ENCODE measurements around the gene MSGN1.

The MSGN1 gene

DNA sequence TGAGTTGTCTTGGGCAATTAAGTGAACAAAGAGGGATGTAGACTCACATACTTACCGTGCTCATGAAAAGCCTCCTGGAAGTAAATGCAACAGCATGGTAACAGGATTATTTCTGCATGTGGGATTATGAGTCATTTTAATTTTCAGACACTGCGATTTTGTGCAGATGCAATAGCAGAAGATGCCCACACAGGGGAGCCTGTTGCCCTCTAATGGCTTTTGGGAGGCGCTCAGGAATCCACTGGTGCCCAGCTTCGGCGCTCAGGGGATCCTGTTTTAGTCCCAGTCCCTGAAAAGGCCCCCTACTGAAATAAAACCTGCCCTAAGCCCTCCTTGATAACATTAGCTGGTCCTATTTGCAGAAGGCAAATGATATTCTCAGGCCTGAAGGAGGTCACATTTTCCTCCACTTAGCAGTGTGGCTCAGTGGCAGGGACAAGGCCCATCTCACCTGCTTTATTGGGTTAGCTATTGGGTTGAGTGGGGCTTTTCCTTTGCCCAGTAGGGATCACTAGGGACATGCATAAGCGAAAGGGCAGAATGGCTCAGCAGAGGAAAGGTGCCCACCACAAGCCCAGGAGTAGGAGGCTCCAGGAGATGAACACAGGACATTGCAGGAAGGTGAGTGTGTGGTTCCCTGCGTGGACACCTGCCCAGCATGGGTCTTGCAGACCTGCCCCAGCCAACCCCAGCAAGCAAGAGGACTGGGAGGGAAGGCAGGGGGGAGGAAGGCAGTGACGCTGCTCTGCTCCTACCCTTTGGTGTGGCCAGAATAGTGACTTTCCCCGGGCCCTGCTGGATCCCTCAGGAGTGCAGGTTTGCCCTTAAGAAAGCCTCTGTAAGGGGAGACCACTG, 35.7 kb downstream of the MSGN1 start:
- no peaks in the 10 kb centered on the region for H4K20me1 ChIP-seq (ENCODE audit: low read depth, low read length)
- H3K79me2 ChIP-seq (ENCODE audit: insufficient read depth, low read length): no peaks in the 10 kb centered on the region
- H3K27me3 ChIP-seq (ENCODE audit: low read length): no peaks in the 10 kb centered on the region
- no peaks in the 10 kb centered on the region for H3K9me3 ChIP-seq (ENCODE audit: insufficient read depth, low read length)
- no peaks in the 10 kb centered on the region for H3K9me2 ChIP-seq (replicated peaks; ENCODE audit: insufficient read depth, low read length)
- H2AFZ ChIP-seq (ENCODE audit: low read depth, low read length, severe bottlenecking): no peak overlapping the region
- no peaks in the 10 kb centered on the region for H3K36me3 ChIP-seq (ENCODE audit: low read length)
- no peak overlapping the region for H3K4me2 ChIP-seq (ENCODE audit: low read depth, low read length, poor library complexity, severe bottlenecking)
- TF ChIP-seq, protein P1, sequence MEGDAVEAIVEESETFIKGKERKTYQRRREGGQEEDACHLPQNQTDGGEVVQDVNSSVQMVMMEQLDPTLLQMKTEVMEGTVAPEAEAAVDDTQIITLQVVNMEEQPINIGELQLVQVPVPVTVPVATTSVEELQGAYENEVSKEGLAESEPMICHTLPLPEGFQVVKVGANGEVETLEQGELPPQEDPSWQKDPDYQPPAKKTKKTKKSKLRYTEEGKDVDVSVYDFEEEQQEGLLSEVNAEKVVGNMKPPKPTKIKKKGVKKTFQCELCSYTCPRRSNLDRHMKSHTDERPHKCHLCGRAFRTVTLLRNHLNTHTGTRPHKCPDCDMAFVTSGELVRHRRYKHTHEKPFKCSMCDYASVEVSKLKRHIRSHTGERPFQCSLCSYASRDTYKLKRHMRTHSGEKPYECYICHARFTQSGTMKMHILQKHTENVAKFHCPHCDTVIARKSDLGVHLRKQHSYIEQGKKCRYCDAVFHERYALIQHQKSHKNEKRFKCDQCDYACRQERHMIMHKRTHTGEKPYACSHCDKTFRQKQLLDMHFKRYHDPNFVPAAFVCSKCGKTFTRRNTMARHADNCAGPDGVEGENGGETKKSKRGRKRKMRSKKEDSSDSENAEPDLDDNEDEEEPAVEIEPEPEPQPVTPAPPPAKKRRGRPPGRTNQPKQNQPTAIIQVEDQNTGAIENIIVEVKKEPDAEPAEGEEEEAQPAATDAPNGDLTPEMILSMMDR (IDR thresholded peaks at IDR 0.05; ENCODE audit: insufficient read depth, low read length, poor library complexity, severe bottlenecking): peak; percentile 64
- TF ChIP-seq EZH2phosphoT487 (conservative IDR thresholded peaks at IDR 0.05; ENCODE audit: low read length): no peak
- no peak overlapping the region for H3K4me3 ChIP-seq (ENCODE audit: insufficient read depth, low read length, poor library complexity, severe bottlenecking)
- H3K9ac ChIP-seq (ENCODE audit: low read length): no peak overlapping the region
- H3F3A ChIP-seq (ENCODE audit: insufficient read depth): no peaks in the 10 kb centered on the region
- no peak overlapping the region for H3K27ac ChIP-seq (ENCODE audit: low read depth, low read length)

DNA sequence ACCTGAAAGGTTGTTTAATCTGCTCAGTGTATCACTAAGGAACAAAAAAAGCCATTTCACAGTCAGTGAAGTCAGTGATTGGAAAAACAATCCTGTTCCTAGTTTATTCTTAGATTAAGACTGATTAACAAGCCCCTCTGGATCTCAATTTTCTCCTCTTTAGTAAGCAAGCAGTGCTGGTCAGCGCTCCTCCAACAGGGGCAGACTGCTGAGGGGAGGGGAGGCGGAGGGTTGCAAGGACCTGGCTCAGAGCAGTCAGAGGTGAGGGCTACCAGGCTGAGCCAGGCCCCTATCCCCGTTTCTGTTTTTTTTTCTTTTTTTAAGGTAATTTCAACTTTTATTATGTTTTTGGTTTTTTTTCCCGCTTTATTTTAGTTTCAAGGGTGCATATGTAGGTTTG, 37.5 kb downstream of the MSGN1 start:
- TF ChIP-seq, protein P1 (IDR thresholded peaks at IDR 0.05; ENCODE audit: insufficient read depth, low read length, poor library complexity, severe bottlenecking): no peak
- no peak for TF ChIP-seq EZH2phosphoT487 (conservative IDR thresholded peaks at IDR 0.05; ENCODE audit: low read length)
- no peaks in the 10 kb centered on the region for H4K20me1 ChIP-seq (ENCODE audit: low read depth, low read length)
- H3K9ac ChIP-seq (ENCODE audit: low read length): no peak overlapping the region
- no peaks in the 10 kb centered on the region for H3K79me2 ChIP-seq (ENCODE audit: insufficient read depth, low read length)
- H3K36me3 ChIP-seq (ENCODE audit: low read length): no peaks in the 10 kb centered on the region
- H3K4me3 ChIP-seq (ENCODE audit: insufficient read depth, low read length, poor library complexity, severe bottlenecking): no peak overlapping the region
- no peaks in the 10 kb centered on the region for H3K9me2 ChIP-seq (replicated peaks; ENCODE audit: insufficient read depth, low read length)
- no peaks in the 10 kb centered on the region for H3K27me3 ChIP-seq (ENCODE audit: low read length)
- H3K4me2 ChIP-seq (ENCODE audit: low read depth, low read length, poor library complexity, severe bottlenecking): no peak overlapping the region
- no peak overlapping the region for H2AFZ ChIP-seq (ENCODE audit: low read depth, low read length, severe bottlenecking)
- H3K9me3 ChIP-seq (ENCODE audit: insufficient read depth, low read length): no peaks in the 10 kb centered on the region
- H3F3A ChIP-seq (ENCODE audit: insufficient read depth): no peaks in the 10 kb centered on the region
- H3K27ac ChIP-seq (ENCODE audit: low read depth, low read length): no peak overlapping the region

DNA sequence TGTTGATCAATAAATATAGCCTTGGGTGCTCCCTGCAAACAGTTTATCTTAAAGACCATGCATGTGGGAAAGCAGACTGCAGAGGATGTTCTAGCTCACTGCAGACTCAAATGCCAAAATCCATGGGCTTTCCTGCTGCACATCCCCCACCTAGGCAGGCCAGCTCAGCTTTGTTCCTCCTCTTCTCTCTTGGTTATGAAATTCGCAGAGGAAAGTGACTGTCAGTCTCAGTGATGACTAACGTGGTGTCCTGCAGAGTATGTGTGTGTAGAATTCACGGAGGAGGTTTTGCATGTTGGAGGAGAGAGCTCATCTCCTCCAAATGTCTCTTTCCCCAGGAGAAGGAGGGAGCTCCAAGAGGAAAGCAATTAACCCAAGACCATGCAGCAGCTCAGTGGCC, 40.8 kb downstream of the MSGN1 start:
- Histone ChIP-seq H3K4me3 (ENCODE audit: insufficient read depth, low read length, poor library complexity, severe bottlenecking) (no peak overlapping the region), H4K20me1 (ENCODE audit: low read depth, low read length) (no peaks in the 10 kb centered on the region), H3K79me2 (ENCODE audit: insufficient read depth, low read length) (no peaks in the 10 kb centered on the region), H3K9me3 (ENCODE audit: insufficient read depth, low read length) (no peaks in the 10 kb centered on the region), H3K4me2 (ENCODE audit: low read depth, low read length, poor library complexity, severe bottlenecking) (no peak overlapping the region), H3K9ac (ENCODE audit: low read length) (no peak overlapping the region), H3K27me3 (ENCODE audit: low read length) (no peaks in the 10 kb centered on the region), H3K36me3 (ENCODE audit: low read length) (no peaks in the 10 kb centered on the region), H2AFZ (ENCODE audit: low read depth, low read length, severe bottlenecking) (no peak overlapping the region), H3K9me2 (replicated peaks; ENCODE audit: insufficient read depth, low read length) (no peaks in the 10 kb centered on the region), H3K27ac (ENCODE audit: low read depth, low read length) (no peak overlapping the region), H3F3A (ENCODE audit: insufficient read depth) (no peaks in the 10 kb centered on the region)
- TF ChIP-seq EZH2phosphoT487 (conservative IDR thresholded peaks at IDR 0.05; ENCODE audit: low read length): no peak
- TF ChIP-seq, protein P1 (IDR thresholded peaks at IDR 0.05; ENCODE audit: insufficient read depth, low read length, poor library complexity, severe bottlenecking): no peak
